Ishikawa (cell line): ENCODE data around the gene CEP128.

Source experiments
- CEBPB ChIP-seq: IDR thresholded peaks from 2 replicates; pipeline ENCODE4 v1.6.1; 2012
- EP300 ChIP-seq: IDR thresholded peaks from 2 replicates; pipeline ENCODE4 v1.6.1; 2012; ENCODE audit warnings: borderline replicate concordance
- FOXM1 ChIP-seq: IDR thresholded peaks from 2 replicates; pipeline ENCODE4 v1.6.1; 2012; ENCODE audit warnings: low read depth, borderline replicate concordance
- MAX ChIP-seq: IDR thresholded peaks from 2 replicates; pipeline ENCODE4 v1.6.1; 2012
- RAD21 ChIP-seq: IDR thresholded peaks from 2 replicates; pipeline ENCODE4 v1.6.1; 2012; ENCODE audit warnings: low read depth
- REST ChIP-seq: IDR thresholded peaks from 2 replicates; pipeline ENCODE4 v1.6.1; 2012; ENCODE audit warnings: low read depth, mild to moderate bottlenecking
- TAF1 ChIP-seq: IDR thresholded peaks from 2 replicates; pipeline ENCODE4 v1.6.1; 2012; ENCODE audit warnings: low read depth, mild to moderate bottlenecking
- TCF12 ChIP-seq: IDR thresholded peaks from 2 replicates; pipeline ENCODE4 v1.6.1; 2012; ENCODE audit warnings: low read depth
- TEAD4 ChIP-seq: IDR thresholded peaks from 2 replicates; pipeline ENCODE4 v1.6.1; 2012
- YY1 ChIP-seq: IDR thresholded peaks from 2 replicates; pipeline ENCODE4 v1.6.1; 2012; ENCODE audit warnings: low read depth

- TF ChIP-seq FOXM1 (no peak), REST (no peak), TCF12 (no peak), TAF1 (no peak), TEAD4 (no peak), YY1 (no peak), RAD21 (no peak), EP300 (no peak), CEBPB (no peak), MAX (no peak)
Measured at GRCh38 chr14:80620434-80620833, 321.1 kb downstream of the CEP128 start.
